Right lobe of liver (tissue), 6 donors: ENCODE data around the gene SMIM5. TPM values are rescaled to one million over a fixed set of nuclear protein-coding genes. Genes with fewer than 3 reads are reported as not detected.

Experiments used
- ATAC-seq, 4 donors: fragments of 200-7000 bp; cut with Tn5 transposase; one replicate each; pipeline ENCODE4 v1.9.1; 2020; ENCODE audit warnings: mild to moderate bottlenecking in 4 of 4, moderate library complexity in 4 of 4
- DNase-seq, 3 donors: peaks; one replicate each; pipeline ENCODE4 v3.0.0-alpha.2; 2020
- H3K27ac ChIP-seq, 3 donors: fragments of 200-600 bp; one replicate each; pipeline ENCODE4 v1.8.0; 2022
- H3K27me3 ChIP-seq, 2 donors: fragments of 200-600 bp; one replicate each; pipeline ENCODE4 v1.8.0; 2022
- H3K36me3 ChIP-seq, 4 donors: fragments of 200-600 bp; sonication (generic) in 1 of 4; one replicate each; pipeline versions ENCODE4 v1.5.1 to v1.8.0; 2017 to 2022; ENCODE audit warnings: control low read depth in 1 of 4
- H3K4me1 ChIP-seq, 4 donors: fragments of 200-600 bp; sonication (generic) in 1 of 4; one replicate each; pipeline versions ENCODE4 v1.5.1 to v1.8.0; 2017 to 2022; ENCODE audit warnings: control low read depth in 1 of 4
- H3K4me3 ChIP-seq, 3 donors: fragments of 200-600 bp; one replicate each; pipeline ENCODE4 v1.8.0; 2022
- H3K9me3 ChIP-seq, 4 donors: fragments of 200-600 bp; sonication (generic) in 1 of 4; one replicate each; pipeline versions ENCODE4 v1.5.1 to v1.8.0; 2017 to 2022; ENCODE audit warnings: control low read depth in 1 of 4
- POLR2A ChIP-seq: fragments of 450-650 bp; IDR thresholded peaks from one replicate; pipeline ENCODE4 v1.6.1; 2017; ENCODE audit warnings: antibody characterized with exemption, mild to moderate bottlenecking
- WGBS: methylation state at CpG from one replicate; pipeline ENCODE4 v1.1.6; 2018; ENCODE audit warnings: low coverage, low lambda C conversion rate; ENCODE audit not compliant: insufficient coverage; ENCODE audit errors: missing lambda C conversion rate; 5-methylcytosine and 5-hydroxymethylcytosine counted together
- intact Hi-C, 2 donors: fragments of 100-400 bp; cut with DNase I; formaldehyde crosslinking; loops; one replicate each; pipeline versions ENCODE4 v1.11.2 to v1.14.1; 2022
- total RNA-seq, 6 experiments: library from RNA; depleted of rRNA in 2 of 6; stranded (reverse); fragments of >200 nt in 2 of 6; fragmentation: NEBNext Ultra II Directional in 3 of 6; extraction: Animal tissue kit (Norgen Biotek cat#: 25700) in 3 of 6; gene quantifications; one replicate each; pipeline versions ENCODE4 v1.1.0 to v1.2.4, GENCODE V29; 2016 to 2023
- TF ChIP-seq, protein P1 (sequence below), 4 donors: fragments of 200-600 bp in 3 of 4; fragments of 450-650 bp in 1 of 4; IDR thresholded peaks; one replicate each; pipeline versions ENCODE4 v1.5.1 to v1.8.0; 2016 to 2022; ENCODE audit warnings: antibody characterized with exemption in 4 of 4, mild to moderate bottlenecking in 2 of 4
- donor health status: DM: no; HTN: yes; CAD: no.
- donor health status: DM: no; HTN: no; CAD: no.
- donor health status: DM: no; HTN: no; CAD: no.
- donor health status: DM: no; HTN: yes; CAD: no.
- donor health status: DM: no; HTN: yes; CAD: no.

Gene SMIM5
- total RNA-seq, 6 experiments from 2014 or later = 0.06 to 0.78 (median 0.29) TPM; not detected in 1

- no peak overlapping the region for H3K27ac ChIP-seq
- intact Hi-C loops = no loop called here
- H3K9me3 ChIP-seq = no peaks in the 10 kb centered on the region
- DNase-seq (no peak), ATAC-seq (no peak)
- H3K4me1 ChIP-seq = no peaks in the 10 kb centered on the region
- H3K4me3 ChIP-seq = no peak overlapping the region
- peaks cover 0 to 17% (median 2%) of the 10 kb centered on the region in 4 donors for H3K36me3 ChIP-seq
- 82% methylated on average over 5 of the region's 8 CpGs for WGBS
- no peaks in the 10 kb centered on the region for H3K27me3 ChIP-seq
- TF ChIP-seq, protein P1, sequence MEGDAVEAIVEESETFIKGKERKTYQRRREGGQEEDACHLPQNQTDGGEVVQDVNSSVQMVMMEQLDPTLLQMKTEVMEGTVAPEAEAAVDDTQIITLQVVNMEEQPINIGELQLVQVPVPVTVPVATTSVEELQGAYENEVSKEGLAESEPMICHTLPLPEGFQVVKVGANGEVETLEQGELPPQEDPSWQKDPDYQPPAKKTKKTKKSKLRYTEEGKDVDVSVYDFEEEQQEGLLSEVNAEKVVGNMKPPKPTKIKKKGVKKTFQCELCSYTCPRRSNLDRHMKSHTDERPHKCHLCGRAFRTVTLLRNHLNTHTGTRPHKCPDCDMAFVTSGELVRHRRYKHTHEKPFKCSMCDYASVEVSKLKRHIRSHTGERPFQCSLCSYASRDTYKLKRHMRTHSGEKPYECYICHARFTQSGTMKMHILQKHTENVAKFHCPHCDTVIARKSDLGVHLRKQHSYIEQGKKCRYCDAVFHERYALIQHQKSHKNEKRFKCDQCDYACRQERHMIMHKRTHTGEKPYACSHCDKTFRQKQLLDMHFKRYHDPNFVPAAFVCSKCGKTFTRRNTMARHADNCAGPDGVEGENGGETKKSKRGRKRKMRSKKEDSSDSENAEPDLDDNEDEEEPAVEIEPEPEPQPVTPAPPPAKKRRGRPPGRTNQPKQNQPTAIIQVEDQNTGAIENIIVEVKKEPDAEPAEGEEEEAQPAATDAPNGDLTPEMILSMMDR (IDR thresholded peaks at IDR 0.05) = no peak
- no peak for TF ChIP-seq POLR2A
These were observed 11.2 kb upstream of the SMIM5 start for GRCh38 chr17:75622076-75622475.

DNA sequence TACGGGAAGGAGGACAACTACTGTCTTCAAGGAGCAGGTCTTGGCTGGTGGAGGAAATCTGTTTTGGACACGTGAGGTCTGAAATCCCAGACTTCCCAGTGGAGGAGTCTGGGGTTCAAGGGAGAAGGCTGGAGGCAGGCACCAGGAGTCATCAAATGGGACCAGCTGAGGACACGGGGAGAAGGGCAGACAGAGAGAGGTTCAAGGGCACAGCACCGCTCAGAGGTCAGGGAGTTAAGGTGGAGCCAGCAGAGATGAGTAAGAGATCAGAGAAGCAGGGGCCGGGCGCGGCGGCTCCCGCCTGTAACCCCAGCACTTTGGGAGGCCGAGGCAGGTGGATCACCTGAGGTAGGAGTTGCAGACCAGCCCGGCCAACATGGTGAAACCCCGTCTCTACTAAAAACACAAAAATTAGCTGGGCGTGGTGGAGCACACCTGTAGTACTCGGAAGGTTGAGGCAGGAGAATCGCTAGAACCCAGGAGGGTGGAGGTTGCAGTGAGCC lies 10.4 kb upstream of the SMIM5 start:
- no peaks in the 10 kb centered on the region for H3K27me3 ChIP-seq
- H3K36me3 ChIP-seq = peaks cover 0 to 17% (median 3%) of the 10 kb centered on the region in 4 donors
- no peaks in the 10 kb centered on the region for H3K9me3 ChIP-seq
- H3K27ac ChIP-seq = no peak overlapping the region
- no peak overlapping the region for H3K4me3 ChIP-seq
- ATAC-seq (no peak), DNase-seq (no peak)
- TF ChIP-seq, protein P1 (IDR thresholded peaks at IDR 0.05) = no peak
- TF ChIP-seq POLR2A = no peak
- WGBS = 84% methylated on average over 8 of the region's 15 CpGs
- intact Hi-C loops = no loop called here
- H3K4me1 ChIP-seq = no peaks in the 10 kb centered on the region

GRCh38 chr17:75623386-75623785 lies 9.8 kb upstream of the SMIM5 start:
- Histone ChIP-seq H3K36me3 (peaks cover 0 to 13% (median 3%) of the 10 kb centered on the region in 4 donors), H3K4me3 (no peak overlapping the region), H3K4me1 (no peaks in the 10 kb centered on the region), H3K27ac (no peak overlapping the region), H3K27me3 (no peaks in the 10 kb centered on the region), H3K9me3 (no peaks in the 10 kb centered on the region)
- TF ChIP-seq, protein P1 (IDR thresholded peaks at IDR 0.05) = no peak
- TF ChIP-seq POLR2A = no peak
- ATAC-seq (no peak), DNase-seq (no peak)
- WGBS = 80% methylated on average over 2 of the region's 9 CpGs
- intact Hi-C loops = no loop called here

GRCh38 chr17:75624021-75624420 lies 9.2 kb upstream of the SMIM5 start:
- Histone ChIP-seq H3K4me3 (no peak overlapping the region), H3K27me3 (no peaks in the 10 kb centered on the region), H3K36me3 (peaks cover 0 to 10% (median 3%) of the 10 kb centered on the region in 4 donors), H3K9me3 (no peaks in the 10 kb centered on the region), H3K27ac (no peak overlapping the region), H3K4me1 (no peaks in the 10 kb centered on the region)
- intact Hi-C loops = no loop called here
- TF ChIP-seq POLR2A = no peak
- ATAC-seq (no peak), DNase-seq (no peak)
- 60% methylated on average over 1 of the region's 12 CpGs for WGBS

DNA sequence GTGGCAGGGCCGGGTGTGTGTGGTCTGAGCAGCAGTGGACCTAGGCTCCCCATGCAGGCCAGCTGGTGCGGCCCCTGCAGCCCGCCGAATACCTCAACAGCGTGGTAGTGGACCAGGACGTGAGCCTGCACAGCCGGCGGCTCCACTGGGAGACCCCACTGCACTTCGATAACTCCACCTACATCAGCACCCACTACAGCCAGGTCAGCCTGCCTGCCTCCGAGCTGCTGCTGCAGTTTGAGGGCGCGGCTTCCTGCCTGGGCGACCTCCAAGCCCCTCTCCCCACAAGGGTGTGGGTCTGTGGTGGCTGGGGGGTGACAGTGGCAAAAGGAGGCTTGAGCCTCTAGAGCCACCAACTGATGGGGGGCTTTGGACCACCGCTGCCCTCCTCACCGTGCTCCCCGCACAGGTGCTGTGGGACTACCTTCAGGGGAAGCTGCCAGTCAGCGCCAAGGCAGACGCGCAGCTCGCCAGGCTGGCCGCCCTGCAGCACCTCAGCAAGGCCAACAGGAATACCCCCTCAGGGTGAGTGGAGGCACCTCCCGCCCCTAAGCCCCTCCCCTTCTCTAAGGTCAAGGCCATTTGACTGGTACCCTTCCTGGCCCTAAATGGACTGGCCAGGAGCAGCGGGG lies 8.4 kb upstream of the SMIM5 start:
- intact Hi-C loops = no loop called here
- Histone ChIP-seq H3K36me3 (peaks cover 0 to 10% (median 3%) of the 10 kb centered on the region in 4 donors), H3K4me1 (no peaks in the 10 kb centered on the region), H3K27ac (no peak overlapping the region), H3K9me3 (no peaks in the 10 kb centered on the region), H3K4me3 (no peak overlapping the region), H3K27me3 (no peaks in the 10 kb centered on the region)
- no peak for TF ChIP-seq POLR2A
- TF ChIP-seq, protein P1 (IDR thresholded peaks at IDR 0.05) = no peak
- DNase-seq (no peak), ATAC-seq (no peak)
- no CpG with 5 or more reads among the region's 23 CpGs for WGBS
